Head of caudate nucleus (tissue), 42 donors: ENCODE data around the gene NEBL.

Source experiments
- DNase-seq, 42 donors: peaks; one replicate each; pipeline versions ENCODE4 v3.0.0 to v3.0.0-alpha.2; 2020 to 2021; ENCODE audit warnings: mixed read lengths in 7 of 42
- intact Hi-C: fragments of 100-400 bp; cut with DNase I; formaldehyde crosslinking; loops from one replicate; pipeline ENCODE4 v1.15.0; 2022

Gene NEBL

GRCh38 chr10:20911626-20912025 is 14.5 kb upstream of the NEBL start:
- intact Hi-C loops: no loop called here
- DNase-seq: no peak

DNA sequence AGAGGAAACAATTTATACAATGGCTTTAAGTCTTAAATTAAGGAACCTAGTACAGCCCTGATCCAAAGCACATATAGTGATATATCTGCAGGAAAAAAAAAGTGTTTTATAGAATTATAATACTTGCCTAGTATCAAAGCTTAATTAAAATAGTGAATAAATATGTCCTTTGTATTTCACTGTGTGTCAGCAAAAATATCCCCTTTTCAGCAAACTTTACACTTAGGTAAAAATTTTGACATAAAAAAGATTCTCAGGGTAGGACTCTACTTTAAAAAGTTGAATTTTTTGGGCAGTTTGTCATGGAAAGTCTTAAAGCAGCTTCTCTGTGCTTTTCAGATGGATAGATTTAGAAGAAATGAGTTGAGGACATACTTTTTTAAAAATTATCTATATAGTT is 12.7 kb upstream of the NEBL start:
- DNase-seq: no peak

GRCh38 chr10:20908391-20908790 is 11.3 kb upstream of the NEBL start:
- no peak for DNase-seq
- intact Hi-C loops: no loop called here

More for the DNA sequence above, 12.7 kb upstream of the NEBL start:
- intact Hi-C loops: no loop called here

GRCh38 chr10:20903635-20904390 is 6.7 kb upstream of the NEBL start:
- intact Hi-C loops: no loop called here
- DNase-seq: no peak

DNA sequence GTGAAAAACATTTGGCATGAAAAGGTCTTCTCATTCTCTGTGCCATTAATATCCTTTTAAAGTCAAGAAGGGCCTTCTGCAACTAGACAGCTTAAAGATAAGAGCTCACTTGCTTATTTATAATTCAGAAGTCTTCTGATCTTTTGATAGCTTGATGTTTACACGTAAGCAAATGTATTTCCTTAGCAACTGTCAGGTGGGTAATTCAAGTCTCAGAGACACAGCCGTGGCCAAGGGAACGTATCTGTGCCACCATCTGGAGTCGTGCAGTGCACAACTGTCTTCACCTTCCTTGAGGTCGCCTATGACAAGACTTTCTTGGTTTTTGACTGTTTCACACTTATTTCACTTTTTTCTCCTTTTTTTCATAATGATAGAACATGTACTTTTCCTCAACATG is 4.0 kb upstream of the NEBL start:
- intact Hi-C loops: no loop called here
- no peak for DNase-seq

DNA sequence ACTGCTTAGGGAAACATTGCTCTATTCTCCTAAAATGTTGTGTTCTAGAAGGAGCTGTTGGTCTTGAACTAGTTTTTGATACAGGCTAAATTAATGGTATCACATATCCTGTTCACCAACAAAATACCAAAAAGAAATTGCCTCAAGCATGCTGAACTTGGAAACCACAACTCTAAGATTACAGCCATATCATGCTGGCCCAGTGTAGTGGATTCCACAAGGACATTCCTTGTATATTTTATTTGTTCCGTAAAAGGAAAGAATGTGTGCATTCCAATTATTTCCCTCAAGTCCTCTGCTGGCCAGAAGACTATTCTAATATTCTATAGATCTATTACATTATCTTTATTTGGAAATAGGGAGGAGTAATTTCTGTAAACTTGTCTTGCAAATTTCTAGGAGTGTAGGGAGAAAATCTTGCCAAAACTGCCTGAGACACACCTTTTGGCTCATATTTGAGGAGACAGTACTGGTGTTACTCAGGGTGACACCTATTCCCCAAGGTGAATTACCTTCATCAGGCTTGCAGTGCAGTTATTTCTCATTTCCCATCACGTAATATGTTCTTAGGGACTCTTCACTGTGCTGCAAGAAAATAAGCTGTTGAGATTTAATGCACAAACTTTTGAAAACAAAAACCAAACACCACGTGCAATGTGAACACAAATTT is 1.9 kb upstream of the NEBL start:
- intact Hi-C loops: no loop called here

DNA sequence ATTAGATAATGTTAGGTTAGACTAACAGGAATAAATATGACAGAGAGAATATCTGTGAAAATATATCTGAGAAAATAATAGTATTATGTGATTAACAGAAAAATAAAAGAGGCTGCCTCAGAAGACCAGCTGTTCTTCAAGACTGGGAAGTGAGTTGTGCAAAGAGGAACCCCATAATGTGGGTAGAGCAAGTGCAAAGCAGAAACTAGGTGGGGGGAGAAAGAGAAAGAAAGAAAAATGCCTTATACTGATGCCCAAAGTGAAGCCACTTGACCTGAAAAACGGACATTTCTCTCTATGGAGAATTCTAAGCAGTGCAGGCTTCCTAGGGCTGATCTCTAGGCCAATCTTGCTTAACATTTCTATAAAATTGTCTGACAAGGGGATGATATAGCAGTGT is 3.8 kb downstream of the NEBL start:
- no peak for DNase-seq
- intact Hi-C loops: no loop called here

More for the DNA sequence above, 1.9 kb upstream of the NEBL start:
- no peak for DNase-seq

DNA sequence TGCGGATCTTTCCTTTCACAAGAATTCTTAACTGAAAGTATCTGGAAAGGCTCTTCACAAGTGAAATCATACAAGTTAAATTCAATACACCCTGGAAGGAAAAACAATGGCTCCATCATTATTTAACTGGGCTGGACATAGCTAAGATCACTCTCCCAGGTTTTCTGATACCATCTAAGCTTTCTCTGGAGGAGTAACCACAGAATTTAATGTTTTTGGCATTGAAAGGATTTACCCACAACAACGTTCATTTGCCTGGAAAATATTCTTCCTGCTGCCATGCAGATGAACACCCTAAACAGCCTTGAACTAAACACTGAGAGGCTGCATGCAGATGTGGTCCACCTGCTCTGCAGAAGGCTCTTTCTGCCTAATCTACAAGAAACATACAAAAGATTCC is 4.3 kb downstream of the NEBL start:
- DNase-seq: no peak
- intact Hi-C loops: no loop called here

DNA sequence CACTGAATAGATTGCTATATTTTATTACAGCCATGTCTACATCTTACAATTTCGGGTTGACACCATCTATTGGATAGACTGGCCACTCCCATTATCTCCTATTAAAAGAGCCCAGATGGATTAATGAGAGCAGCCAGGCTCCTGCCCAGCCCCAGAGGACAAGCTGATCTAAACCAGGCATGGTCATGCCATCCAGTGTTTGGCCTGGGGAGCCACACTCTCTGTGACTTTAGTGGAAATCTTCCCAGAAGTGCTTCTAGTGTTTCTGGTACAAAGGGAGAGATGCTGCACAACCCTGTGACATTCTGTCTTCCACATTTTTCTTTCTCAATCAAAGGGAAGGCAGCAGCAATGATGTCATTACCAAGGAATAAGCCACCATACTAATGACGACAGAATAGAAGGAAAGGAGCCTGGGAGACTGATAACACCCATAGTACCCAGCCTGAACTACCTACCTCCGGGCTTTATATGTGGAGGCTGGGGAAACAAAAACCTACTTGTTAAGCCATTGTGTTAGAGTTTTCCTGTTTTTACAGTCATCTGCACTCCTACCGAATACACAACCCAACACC is 5.0 kb downstream of the NEBL start:
- no peak for DNase-seq
- intact Hi-C loops: no loop called here

GRCh38 chr10:20891338-20891714 is 5.8 kb downstream of the NEBL start:
- no peak for DNase-seq
- intact Hi-C loops: no loop called here

- intact Hi-C loops: no loop called here
- no peak for DNase-seq
Measured at GRCh38 chr10:20890491-20891337, 6.4 kb downstream of the NEBL start.

DNA sequence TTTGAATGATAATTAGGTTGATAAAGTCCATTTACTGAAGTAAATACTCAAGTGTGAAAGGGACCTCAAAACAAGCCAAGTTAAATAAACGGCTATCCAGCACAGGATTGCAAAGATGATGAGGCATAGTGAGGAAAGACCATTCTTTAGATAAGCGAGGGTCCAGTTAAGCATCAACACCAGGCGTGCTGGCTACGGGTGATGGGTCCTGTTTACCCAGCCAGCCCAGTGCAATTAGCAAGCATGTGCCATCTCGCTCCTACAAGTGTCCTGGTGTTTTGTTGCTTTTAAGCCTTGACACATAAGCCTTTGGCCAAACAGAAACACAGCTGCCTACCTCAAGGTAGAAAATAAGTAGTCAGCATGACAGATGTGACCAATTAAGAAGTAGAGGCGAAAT is 7.1 kb downstream of the NEBL start:
- intact Hi-C loops: no loop called here
- DNase-seq: no peak

DNA sequence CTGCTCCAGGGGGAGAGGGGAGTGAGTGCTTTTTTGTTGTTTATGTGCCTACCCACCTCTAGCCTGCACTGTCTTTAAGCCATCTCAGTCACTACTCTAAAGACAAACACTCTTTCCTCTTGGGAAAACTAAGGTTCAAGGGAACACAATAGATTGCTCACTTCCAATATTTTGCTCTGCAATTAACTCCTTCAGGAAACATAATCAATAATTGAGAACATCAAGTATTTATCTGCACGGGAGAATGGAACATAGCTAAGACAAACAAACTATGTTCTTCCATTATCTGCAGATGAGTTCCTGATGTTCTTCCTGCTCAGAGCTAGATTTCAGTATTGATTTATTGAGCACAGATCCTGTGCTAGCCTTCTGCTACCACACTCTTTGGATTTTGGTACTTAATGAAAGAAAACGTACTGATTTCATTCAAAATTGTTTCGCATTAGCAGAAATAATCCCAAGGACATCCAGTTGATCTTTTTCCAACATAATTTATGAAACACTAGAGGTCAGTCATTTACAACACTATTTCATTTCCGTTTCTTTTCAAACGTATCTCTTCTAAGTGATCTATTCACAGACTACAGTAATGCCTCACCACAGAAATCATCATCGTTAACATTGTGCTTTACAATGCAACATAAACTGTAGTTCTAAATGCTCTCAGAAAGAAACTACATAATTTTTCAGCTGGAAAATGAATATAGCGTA is 8.3 kb downstream of the NEBL start:
- DNase-seq: no peak
- intact Hi-C loops: no loop called here

- intact Hi-C loops: no loop called here
- DNase-seq: no peak
Measured at GRCh38 chr10:20887706-20888555, 9.2 kb downstream of the NEBL start.

GRCh38 chr10:20885678-20886077 is 11.4 kb downstream of the NEBL start:
- no peak for DNase-seq
- intact Hi-C loops: no loop called here

DNA sequence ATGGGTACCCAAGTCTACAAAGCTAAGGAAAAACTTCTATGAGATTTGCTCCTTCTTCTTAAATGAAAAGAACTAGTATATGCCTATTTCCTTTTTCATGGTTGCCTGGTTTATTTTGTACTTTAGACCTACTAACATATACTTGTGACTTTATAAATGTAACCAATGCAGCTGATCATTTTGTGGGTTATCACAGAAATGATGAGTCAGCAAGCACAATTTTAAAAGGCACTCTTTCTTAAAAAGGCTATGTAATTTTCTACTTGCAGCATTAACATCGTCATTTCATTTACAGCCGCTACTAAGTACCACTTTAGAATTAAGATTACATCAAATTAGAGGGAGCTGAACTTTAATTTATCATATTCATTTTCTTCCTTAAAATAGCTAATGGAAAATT is 13.6 kb downstream of the NEBL start:
- DNase-seq: no peak
- intact Hi-C loops: no loop called here

- no peak for DNase-seq
- intact Hi-C loops: no loop called here
Measured at GRCh38 chr10:20882091-20882490, 15.0 kb downstream of the NEBL start.

- DNase-seq: no peak
- intact Hi-C loops: no loop called here
Measured at GRCh38 chr10:20879136-20879535, 18.0 kb downstream of the NEBL start.
